SU-DHL-6 (cell line): ENCODE data around the gene ZDHHC13.

Experiments used
- H2AFZ ChIP-seq: fragments of 200-600 bp; sonication (generic); 2 replicates; pipeline ENCODE4 v1.6.1; 2014; ENCODE audit warnings: low read depth, mild to moderate bottlenecking, moderate library complexity, mixed read lengths, antibody characterized with exemption, low read length; ENCODE audit not compliant: severe bottlenecking
- H3F3A ChIP-seq: fragments of 200-600 bp; shearing (Covaris generic); 2 replicates; pipeline ENCODE4 v1.6.0; 2016; ENCODE audit warnings: antibody characterized with exemption, mild to moderate bottlenecking; ENCODE audit not compliant: insufficient read depth
- H3K27ac ChIP-seq: fragments of 200-600 bp; sonication (generic); 2 replicates; pipeline ENCODE4 v1.5.1; 2016; ENCODE audit warnings: low read depth, mild to moderate bottlenecking, low read length, moderate library complexity, mixed read lengths
- H3K27me3 ChIP-seq: fragments of 200-600 bp; sonication (generic), shearing (Covaris generic); 2 replicates; pipeline ENCODE4 v1.6.0; 2014; ENCODE audit warnings: mild to moderate bottlenecking, low read length
- H3K36me3 ChIP-seq: fragments of 200-600 bp; sonication (generic); 2 replicates; pipeline ENCODE4 v1.6.1; 2014; ENCODE audit warnings: mild to moderate bottlenecking, low read length, mixed read lengths
- H3K4me2 ChIP-seq: fragments of 300-600, 200-600 bp; shearing (Covaris generic), sonication (generic); 2 replicates; pipeline ENCODE4 v1.6.0; 2014; ENCODE audit warnings: low read length, low read depth, mild to moderate bottlenecking; ENCODE audit not compliant: poor library complexity, severe bottlenecking
- H3K4me3 ChIP-seq: fragments of 200-600 bp; sonication (generic); 2 replicates; pipeline ENCODE4 v1.5.1; 2014; ENCODE audit warnings: antibody characterized with exemption, low read length, mild to moderate bottlenecking, mixed read lengths; ENCODE audit not compliant: insufficient read depth, poor library complexity, severe bottlenecking
- H3K79me2 ChIP-seq: fragments of 200-600 bp; sonication (generic); 2 replicates; pipeline ENCODE4 v1.6.1; 2014; ENCODE audit warnings: mild to moderate bottlenecking, low read length, moderate library complexity; ENCODE audit not compliant: insufficient read depth
- H3K9ac ChIP-seq: fragments of 200-600 bp; sonication (generic); 2 replicates; pipeline ENCODE4 v1.7.0; 2014; ENCODE audit warnings: mild to moderate bottlenecking, low read length
- H3K9me2 ChIP-seq: fragments of 200-600 bp; sonication (generic); replicated peaks from 2 replicates; pipeline ENCODE4 v1.6.1; 2014; ENCODE audit warnings: low read length; ENCODE audit not compliant: insufficient read depth
- H3K9me3 ChIP-seq: fragments of 200-600 bp; sonication (generic); 2 replicates; pipeline ENCODE4 v1.6.1; 2014; ENCODE audit warnings: low read length, mixed read lengths; ENCODE audit not compliant: insufficient read depth
- H4K20me1 ChIP-seq: fragments of 200-600 bp; sonication (generic); 2 replicates; pipeline ENCODE4 v1.6.1; 2014; ENCODE audit warnings: low read depth, mild to moderate bottlenecking, antibody characterized with exemption, low read length, moderate library complexity, mixed read lengths
- EZH2phosphoT487 ChIP-seq: fragments of 200-600 bp; sonication (generic), shearing (Covaris generic); conservative IDR thresholded peaks from 2 replicates; pipeline ENCODE4 v1.6.1; 2018; ENCODE audit warnings: mild to moderate bottlenecking, antibody characterized with exemption, low read length, moderate library complexity, mixed read lengths
- TF ChIP-seq, protein P1 (sequence below): fragments of 200-600 bp; sonication (generic); IDR thresholded peaks from one replicate; pipeline ENCODE4 v1.5.1; 2017; ENCODE audit warnings: antibody characterized with exemption, mild to moderate bottlenecking, low read length, moderate library complexity; ENCODE audit not compliant: insufficient read depth, poor library complexity, severe bottlenecking

Gene ZDHHC13

DNA sequence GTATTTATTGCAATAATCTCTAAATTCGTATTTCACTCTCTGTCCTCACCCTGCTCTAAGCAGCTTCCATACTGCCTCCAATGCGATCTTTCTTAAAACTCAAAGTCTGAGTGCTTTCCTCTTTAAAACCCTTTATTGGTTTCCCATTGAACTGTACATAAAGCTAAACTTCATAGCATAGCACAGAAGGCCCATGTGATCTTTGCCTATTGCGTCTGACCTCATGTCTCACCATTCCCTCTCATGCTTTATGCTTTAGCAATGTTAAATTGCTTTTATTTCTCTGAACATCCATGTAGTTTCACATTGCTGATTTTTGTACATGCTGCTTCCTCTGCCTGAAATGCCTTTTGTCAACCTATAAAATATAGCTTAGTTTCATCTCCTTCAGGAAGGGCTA is 28.4 kb downstream of the ZDHHC13 start:
- H2AFZ ChIP-seq, result no peak overlapping the region

DNA sequence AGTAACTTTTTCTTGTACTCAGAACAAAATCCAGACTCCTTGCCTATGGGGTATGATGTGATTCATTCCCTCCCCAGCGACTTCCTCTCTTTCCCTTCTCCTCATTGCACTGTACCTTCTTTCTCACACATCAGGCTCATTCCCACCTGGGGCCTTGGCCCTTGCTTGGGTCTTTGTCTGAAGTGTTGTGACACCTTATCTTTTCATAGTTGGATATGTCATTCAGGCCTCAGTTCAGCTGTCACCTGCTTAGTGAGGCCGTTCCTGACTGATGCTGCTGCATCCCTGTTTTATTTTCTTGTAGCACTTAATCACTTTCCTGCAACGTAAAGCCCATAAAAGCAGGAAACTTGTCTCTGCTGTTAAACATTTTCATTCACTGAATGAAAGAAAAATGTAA is 39.9 kb downstream of the ZDHHC13 start:
- Histone ChIP-seq H3K36me3 (peaks cover 53% of the 10 kb centered on the region), H3K79me2 (no peaks in the 10 kb centered on the region), H3K27ac (no peak overlapping the region), H3F3A (no peaks in the 10 kb centered on the region), H3K9me2 (no peaks in the 10 kb centered on the region), H3K9me3 (no peaks in the 10 kb centered on the region), H3K4me2 (no peak overlapping the region), H3K27me3 (no peaks in the 10 kb centered on the region), H3K9ac (no peak overlapping the region), H3K4me3 (no peak overlapping the region), H2AFZ (no peak overlapping the region), H4K20me1 (no peaks in the 10 kb centered on the region)
- TF ChIP-seq, protein P1, sequence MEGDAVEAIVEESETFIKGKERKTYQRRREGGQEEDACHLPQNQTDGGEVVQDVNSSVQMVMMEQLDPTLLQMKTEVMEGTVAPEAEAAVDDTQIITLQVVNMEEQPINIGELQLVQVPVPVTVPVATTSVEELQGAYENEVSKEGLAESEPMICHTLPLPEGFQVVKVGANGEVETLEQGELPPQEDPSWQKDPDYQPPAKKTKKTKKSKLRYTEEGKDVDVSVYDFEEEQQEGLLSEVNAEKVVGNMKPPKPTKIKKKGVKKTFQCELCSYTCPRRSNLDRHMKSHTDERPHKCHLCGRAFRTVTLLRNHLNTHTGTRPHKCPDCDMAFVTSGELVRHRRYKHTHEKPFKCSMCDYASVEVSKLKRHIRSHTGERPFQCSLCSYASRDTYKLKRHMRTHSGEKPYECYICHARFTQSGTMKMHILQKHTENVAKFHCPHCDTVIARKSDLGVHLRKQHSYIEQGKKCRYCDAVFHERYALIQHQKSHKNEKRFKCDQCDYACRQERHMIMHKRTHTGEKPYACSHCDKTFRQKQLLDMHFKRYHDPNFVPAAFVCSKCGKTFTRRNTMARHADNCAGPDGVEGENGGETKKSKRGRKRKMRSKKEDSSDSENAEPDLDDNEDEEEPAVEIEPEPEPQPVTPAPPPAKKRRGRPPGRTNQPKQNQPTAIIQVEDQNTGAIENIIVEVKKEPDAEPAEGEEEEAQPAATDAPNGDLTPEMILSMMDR, result no peak
- TF ChIP-seq EZH2phosphoT487, result no peak

More for the DNA sequence above, 28.4 kb downstream of the ZDHHC13 start:
- Histone ChIP-seq H4K20me1 (no peaks in the 10 kb centered on the region), H3K4me2 (no peak overlapping the region), H3F3A (peaks cover 4% of the 10 kb centered on the region; the same call in 1 of the 2 replicates), H3K9me2 (no peaks in the 10 kb centered on the region), H3K36me3 (peaks cover 53% of the 10 kb centered on the region), H3K27me3 (no peaks in the 10 kb centered on the region), H3K9ac (no peak overlapping the region), H3K4me3 (no peak overlapping the region), H3K79me2 (no peaks in the 10 kb centered on the region), H3K27ac (no peak overlapping the region), H3K9me3 (no peaks in the 10 kb centered on the region)
- TF ChIP-seq, protein P1, result no peak
- TF ChIP-seq EZH2phosphoT487, result no peak

DNA sequence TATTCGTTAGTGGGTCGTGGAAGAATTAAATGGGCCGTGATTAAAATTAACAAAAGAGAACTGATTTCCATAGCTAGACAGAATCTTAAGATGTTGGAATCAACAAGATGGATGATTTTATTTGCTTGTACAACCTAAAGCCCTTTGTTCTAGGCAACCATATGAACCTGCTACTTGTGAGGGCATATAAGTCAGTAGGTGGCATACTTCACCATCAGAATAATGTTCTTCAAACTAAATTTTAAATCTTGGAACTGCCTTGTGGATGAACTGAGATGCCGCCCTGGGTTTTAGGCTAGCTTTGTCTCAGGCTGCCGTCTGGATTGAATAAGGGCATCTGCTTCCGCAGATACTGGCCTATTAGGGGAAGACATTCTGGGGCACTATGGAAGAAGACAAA is 43.9 kb downstream of the ZDHHC13 start:
- H3K27me3 ChIP-seq, result no peaks in the 10 kb centered on the region
- H3F3A ChIP-seq, result no peaks in the 10 kb centered on the region
- no peak overlapping the region for H3K27ac ChIP-seq
- no peak for TF ChIP-seq EZH2phosphoT487
- TF ChIP-seq, protein P1, result no peak
- no peak overlapping the region for H3K4me2 ChIP-seq
- H2AFZ ChIP-seq, result no peak overlapping the region
- peaks cover 44% of the 10 kb centered on the region for H3K36me3 ChIP-seq
- H3K4me3 ChIP-seq, result no peak overlapping the region
- no peak overlapping the region for H3K9ac ChIP-seq
- no peaks in the 10 kb centered on the region for H3K9me2 ChIP-seq
- no peaks in the 10 kb centered on the region for H4K20me1 ChIP-seq
- H3K79me2 ChIP-seq, result no peaks in the 10 kb centered on the region
- H3K9me3 ChIP-seq, result no peaks in the 10 kb centered on the region
